Measurements from ENCODE around the gene UBE2C. TPM values are rescaled to one million over a fixed set of nuclear protein-coding genes. Genes with fewer than 3 reads are reported as not detected.

Gene UBE2C
- total RNA-seq, 4 donors from 2014 or later = 0.84 TPM; not detected in 3

- no peak for TF ChIP-seq POLR2A (IDR thresholded peaks at IDR 0.05)
- TF ChIP-seq, protein P1, sequence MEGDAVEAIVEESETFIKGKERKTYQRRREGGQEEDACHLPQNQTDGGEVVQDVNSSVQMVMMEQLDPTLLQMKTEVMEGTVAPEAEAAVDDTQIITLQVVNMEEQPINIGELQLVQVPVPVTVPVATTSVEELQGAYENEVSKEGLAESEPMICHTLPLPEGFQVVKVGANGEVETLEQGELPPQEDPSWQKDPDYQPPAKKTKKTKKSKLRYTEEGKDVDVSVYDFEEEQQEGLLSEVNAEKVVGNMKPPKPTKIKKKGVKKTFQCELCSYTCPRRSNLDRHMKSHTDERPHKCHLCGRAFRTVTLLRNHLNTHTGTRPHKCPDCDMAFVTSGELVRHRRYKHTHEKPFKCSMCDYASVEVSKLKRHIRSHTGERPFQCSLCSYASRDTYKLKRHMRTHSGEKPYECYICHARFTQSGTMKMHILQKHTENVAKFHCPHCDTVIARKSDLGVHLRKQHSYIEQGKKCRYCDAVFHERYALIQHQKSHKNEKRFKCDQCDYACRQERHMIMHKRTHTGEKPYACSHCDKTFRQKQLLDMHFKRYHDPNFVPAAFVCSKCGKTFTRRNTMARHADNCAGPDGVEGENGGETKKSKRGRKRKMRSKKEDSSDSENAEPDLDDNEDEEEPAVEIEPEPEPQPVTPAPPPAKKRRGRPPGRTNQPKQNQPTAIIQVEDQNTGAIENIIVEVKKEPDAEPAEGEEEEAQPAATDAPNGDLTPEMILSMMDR (IDR thresholded peaks at IDR 0.05 in 4 of 5, conservative IDR thresholded peaks at IDR 0.05 in 1 of 5) = no peak
- in situ Hi-C loops (cut with MboI; ENCODE audit: low sequenced_read_pairs in 4 of 4) = loop anchor here (10.0 kb wide), 3 partner anchors 331 to 461 kb away; no protein-coding TSS in a partner anchor
- DNase-seq (no peak), ATAC-seq (no peak)
- intact Hi-C loops (cut with DNase I; ENCODE audit: low total_unique reads) = no loop called here
- Histone ChIP-seq H3K27ac (no peak overlapping the region), H3K9me3 (no peaks in the 10 kb centered on the region), H3K4me1 (peaks cover 4 to 7% of the 10 kb centered on the region in 2 donors), H3K27me3 (no peaks in the 10 kb centered on the region), H3K4me3 (no peak overlapping the region), H3K36me3 (no peaks in the 10 kb centered on the region)
Observed at GRCh38 chr20:45775411-45775810, 37.0 kb upstream of the UBE2C start.

DNA sequence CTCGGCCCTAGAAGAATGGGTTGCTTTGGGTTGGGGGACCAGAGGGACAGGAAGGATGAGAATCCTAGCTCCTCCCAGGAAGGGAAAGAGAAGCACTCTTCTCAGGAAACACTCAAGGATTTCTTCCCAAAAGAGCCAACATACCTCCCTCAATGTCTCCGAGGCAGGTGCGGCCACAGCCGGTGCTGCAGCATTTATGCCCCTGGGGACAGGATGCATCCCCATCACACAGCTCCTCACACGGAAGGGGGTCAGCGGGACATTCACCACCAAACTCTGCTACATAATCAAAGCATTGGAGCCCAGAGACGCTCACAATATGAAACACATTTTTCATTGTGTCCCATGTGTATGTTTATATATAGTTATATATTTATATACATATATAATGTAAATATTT, 35.5 kb upstream of the UBE2C start:
- TF ChIP-seq, protein P1 (IDR thresholded peaks at IDR 0.05 in 4 of 5, conservative IDR thresholded peaks at IDR 0.05 in 1 of 5) = no peak
- no peak for TF ChIP-seq POLR2A (IDR thresholded peaks at IDR 0.05)
- in situ Hi-C loops (cut with MboI; ENCODE audit: low sequenced_read_pairs in 4 of 4) (loop anchor here (10.0 kb wide), 3 partner anchors 332 to 462 kb away; no protein-coding TSS in a partner anchor), intact Hi-C loops (cut with DNase I; ENCODE audit: low total_unique reads) (no loop called here)
- DNase-seq (no peak), ATAC-seq (no peak)
- Histone ChIP-seq H3K27ac (no peak overlapping the region), H3K4me3 (no peak overlapping the region), H3K36me3 (no peaks in the 10 kb centered on the region), H3K4me1 (no peaks in the 10 kb centered on the region), H3K9me3 (no peaks in the 10 kb centered on the region), H3K27me3 (no peaks in the 10 kb centered on the region)

- DNase-seq (peak; percentile 48 to 77), ATAC-seq (peak; percentile 84 to 86)
- Histone ChIP-seq H3K4me3 (no peak overlapping the region), H3K36me3 (no peaks in the 10 kb centered on the region), H3K27me3 (no peaks in the 10 kb centered on the region), H3K27ac (peak overlapping the region; percentile 16 to 63 (median 45)), H3K9me3 (no peaks in the 10 kb centered on the region), H3K4me1 (no peaks in the 10 kb centered on the region)
- no peak for TF ChIP-seq POLR2A (IDR thresholded peaks at IDR 0.05)
- TF ChIP-seq, protein P1 (IDR thresholded peaks at IDR 0.05 in 4 of 5, conservative IDR thresholded peaks at IDR 0.05 in 1 of 5) = no peak
- intact Hi-C loops (cut with DNase I; ENCODE audit: low total_unique reads) (no loop called here), in situ Hi-C loops (cut with MboI; ENCODE audit: low sequenced_read_pairs in 4 of 4) (loop anchor here (10.0 kb wide), 3 partner anchors 334 to 464 kb away; no protein-coding TSS in a partner anchor)
Observed at GRCh38 chr20:45779011-45779915, 33.2 kb upstream of the UBE2C start.

GRCh38 chr20:45780159-45780558, 32.3 kb upstream of the UBE2C start:
- DNase-seq = no peak
- Histone ChIP-seq H3K27ac (peak overlapping the region in 1 of 4 donors; percentile 63), H3K36me3 (no peaks in the 10 kb centered on the region), H3K4me1 (no peaks in the 10 kb centered on the region), H3K27me3 (no peaks in the 10 kb centered on the region), H3K4me3 (no peak overlapping the region), H3K9me3 (no peaks in the 10 kb centered on the region)
- intact Hi-C loops (cut with DNase I; ENCODE audit: low total_unique reads) = no loop called here
- ATAC-seq = no peak
- no peak for TF ChIP-seq POLR2A (IDR thresholded peaks at IDR 0.05)
- TF ChIP-seq, protein P1 (IDR thresholded peaks at IDR 0.05 in 4 of 5, conservative IDR thresholded peaks at IDR 0.05 in 1 of 5) = no peak
- in situ Hi-C loops (cut with MboI; ENCODE audit: low sequenced_read_pairs in 4 of 4) = no loop called here
